Peyer's patch (tissue), 4 donors: ENCODE data around the gene RTN4R. TPM values are rescaled to one million over a fixed set of nuclear protein-coding genes. Genes with fewer than 3 reads are reported as not detected.
"Not testable (repeated sequence)": the region's sequence is repeated elsewhere in the genome, so short reads cannot be mapped to it uniquely, and the experiment has no call there.

Experiments
- DNase-seq, 3 donors: peaks; one replicate each; pipeline ENCODE4 v3.0.0-alpha.2; 2017 to 2019
- H3K27ac ChIP-seq, 4 donors: fragments of 200-600 bp; sonication (generic); one replicate each; pipeline ENCODE4 v1.5.1; 2016 to 2019
- H3K27me3 ChIP-seq, 2 donors: fragments of 200-600 bp; sonication (generic); one replicate each; pipeline ENCODE4 v1.5.1; 2019
- H3K36me3 ChIP-seq, 3 donors: fragments of 200-600 bp; sonication (generic); one replicate each; pipeline ENCODE4 v1.5.1; 2016 to 2019
- H3K4me1 ChIP-seq, 4 donors: fragments of 200-600 bp; sonication (generic); one replicate each; pipeline ENCODE4 v1.5.1; 2016 to 2019
- H3K4me3 ChIP-seq, 4 donors: fragments of 200-600 bp; sonication (generic); 1 replicate in 3 of 4; 2 replicates in 1 of 4; pipeline ENCODE4 v1.5.1; 2016 to 2019; ENCODE audit warnings: mild to moderate bottlenecking in 1 of 4
- H3K9me3 ChIP-seq, 4 donors: fragments of 200-600 bp; sonication (generic); one replicate each; pipeline ENCODE4 v1.5.1; 2016 to 2019; ENCODE audit warnings: mild to moderate bottlenecking in 1 of 4
- POLR2A ChIP-seq, 2 donors: fragments of 450-650 bp; IDR thresholded peaks; one replicate each; pipeline ENCODE4 v1.5.1; 2017; ENCODE audit warnings: antibody characterized with exemption in 2 of 2, mild to moderate bottlenecking in 2 of 2, moderate library complexity in 2 of 2
- total RNA-seq, 4 donors: library from RNA; depleted of rRNA; stranded (reverse); fragments of >200 nt; gene quantifications; one replicate each; pipeline ENCODE4 v1.1.0, GENCODE V29; 2016
- TF ChIP-seq, protein P1 (sequence below), 6 experiments: fragments of 450-650 bp in 4 of 6; fragments of 200-600 bp in 2 of 6; sonication (generic) in 1 of 6; IDR thresholded peaks; one replicate each; pipeline ENCODE4 v1.5.1; 2017 to 2019; ENCODE audit warnings: antibody characterized with exemption in 6 of 6, mild to moderate bottlenecking in 3 of 6, moderate library complexity in 1 of 6

The RTN4R gene
- total RNA-seq, 4 donors from 2014 or later: 5.2 to 9.1 (median 5.7) TPM

DNA sequence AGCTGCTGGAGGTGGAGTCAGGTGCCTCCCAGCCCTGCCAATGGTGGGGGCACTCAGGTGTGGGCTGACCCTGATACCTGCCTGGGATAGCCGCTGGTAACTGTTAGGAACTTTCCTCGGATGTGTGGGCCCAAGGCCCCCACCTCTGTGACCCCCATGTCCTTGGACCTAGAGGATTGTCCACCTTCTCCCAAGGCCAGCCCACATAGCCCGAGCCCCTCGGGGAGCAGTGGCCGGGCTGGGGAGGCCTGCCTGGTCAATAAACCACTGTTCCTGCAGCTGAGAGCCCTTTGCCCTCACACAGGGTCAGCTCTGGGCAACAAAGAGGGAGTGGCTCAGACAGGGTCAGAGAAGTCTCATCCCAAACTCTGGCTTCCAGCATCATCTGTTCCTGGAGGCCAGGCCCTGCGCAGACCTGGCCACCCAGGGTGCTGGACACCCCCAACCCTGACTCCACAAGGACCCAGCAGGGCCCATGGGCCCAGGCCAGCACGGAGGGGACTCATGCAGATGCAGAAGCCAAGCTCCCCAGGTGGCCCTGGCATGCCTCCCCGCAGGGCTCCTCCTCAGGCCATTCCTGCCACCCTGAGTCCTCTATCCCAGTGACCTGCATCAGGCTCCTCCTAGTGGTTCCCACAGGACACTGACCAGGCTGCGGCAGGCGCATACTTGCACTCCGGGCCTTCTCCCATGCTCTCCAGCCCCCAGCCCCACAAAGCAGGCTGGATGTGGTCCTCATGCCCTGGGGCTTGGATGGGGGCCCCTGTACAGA lies 45.4 kb upstream of the RTN4R start:
- not testable (repeated sequence) for H3K27ac ChIP-seq
- peak in 2 of 3 donors; percentile 15 to 42 for DNase-seq

GRCh38 chr22:20312396-20313191 lies 44.5 kb upstream of the RTN4R start:
- H3K27ac ChIP-seq: no peak overlapping the region
- H3K9me3 ChIP-seq: no peaks in the 10 kb centered on the region
- no peak overlapping the region for H3K4me3 ChIP-seq
- no peaks in the 10 kb centered on the region for H3K36me3 ChIP-seq
- no peaks in the 10 kb centered on the region for H3K27me3 ChIP-seq
- peaks cover 0 to 9% (median 0%) of the 10 kb centered on the region in 4 donors for H3K4me1 ChIP-seq
- DNase-seq: peak in 2 of 3 donors; percentile 33 to 41
- TF ChIP-seq POLR2A (IDR thresholded peaks at IDR 0.05): no peak
- TF ChIP-seq, protein P1, sequence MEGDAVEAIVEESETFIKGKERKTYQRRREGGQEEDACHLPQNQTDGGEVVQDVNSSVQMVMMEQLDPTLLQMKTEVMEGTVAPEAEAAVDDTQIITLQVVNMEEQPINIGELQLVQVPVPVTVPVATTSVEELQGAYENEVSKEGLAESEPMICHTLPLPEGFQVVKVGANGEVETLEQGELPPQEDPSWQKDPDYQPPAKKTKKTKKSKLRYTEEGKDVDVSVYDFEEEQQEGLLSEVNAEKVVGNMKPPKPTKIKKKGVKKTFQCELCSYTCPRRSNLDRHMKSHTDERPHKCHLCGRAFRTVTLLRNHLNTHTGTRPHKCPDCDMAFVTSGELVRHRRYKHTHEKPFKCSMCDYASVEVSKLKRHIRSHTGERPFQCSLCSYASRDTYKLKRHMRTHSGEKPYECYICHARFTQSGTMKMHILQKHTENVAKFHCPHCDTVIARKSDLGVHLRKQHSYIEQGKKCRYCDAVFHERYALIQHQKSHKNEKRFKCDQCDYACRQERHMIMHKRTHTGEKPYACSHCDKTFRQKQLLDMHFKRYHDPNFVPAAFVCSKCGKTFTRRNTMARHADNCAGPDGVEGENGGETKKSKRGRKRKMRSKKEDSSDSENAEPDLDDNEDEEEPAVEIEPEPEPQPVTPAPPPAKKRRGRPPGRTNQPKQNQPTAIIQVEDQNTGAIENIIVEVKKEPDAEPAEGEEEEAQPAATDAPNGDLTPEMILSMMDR (IDR thresholded peaks at IDR 0.05): no peak

More for the DNA sequence above, 45.4 kb upstream of the RTN4R start:
- H3K9me3 ChIP-seq, H3K36me3 ChIP-seq, H3K4me3 ChIP-seq, H3K27me3 ChIP-seq: not testable (repeated sequence)
- H3K4me1 ChIP-seq: peaks cover 0 to 18% (median 0%) of the 10 kb centered on the region in 4 donors

DNA sequence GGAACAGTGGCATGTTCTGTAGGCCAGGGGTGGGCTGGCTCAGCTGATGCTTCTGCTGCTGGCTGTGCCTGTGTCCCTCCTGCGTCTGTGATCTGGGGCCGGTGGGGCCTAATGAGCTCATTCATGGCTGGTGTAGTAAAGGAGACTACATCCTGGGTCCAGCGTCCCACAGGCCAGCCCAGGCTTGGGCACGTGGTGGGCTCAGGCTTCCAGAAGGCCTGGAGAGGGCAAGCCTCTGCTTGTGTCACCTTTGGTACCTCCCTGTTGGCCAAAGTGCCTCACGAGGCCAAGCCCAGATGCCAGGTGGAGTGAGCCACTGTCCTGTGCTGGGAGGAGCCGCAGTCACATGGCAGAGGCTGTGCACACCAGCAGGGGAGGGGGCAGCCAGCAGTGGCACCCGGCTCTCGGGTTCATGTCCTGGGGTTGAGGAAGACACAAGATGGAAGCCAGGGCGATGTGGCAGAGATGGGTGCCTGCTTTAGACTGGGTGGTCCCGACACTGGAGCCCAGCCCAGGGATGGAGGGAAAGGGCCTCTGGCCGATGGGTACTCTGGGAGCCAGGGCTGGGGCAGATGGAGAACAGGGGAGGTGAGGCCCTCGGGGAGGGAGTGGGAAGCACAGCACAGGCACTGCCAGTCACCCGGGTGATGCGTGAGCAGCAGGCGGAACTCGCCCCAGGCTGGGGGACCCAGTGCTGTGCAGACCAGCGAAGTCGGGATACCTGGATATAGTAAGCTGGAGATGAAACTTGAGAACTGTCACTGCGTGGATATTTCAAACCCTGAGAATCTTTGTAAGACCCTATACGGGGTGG lies 43.3 kb upstream of the RTN4R start:
- H3K27me3 ChIP-seq, H3K4me3 ChIP-seq, H3K4me1 ChIP-seq, H3K27ac ChIP-seq, H3K9me3 ChIP-seq, H3K36me3 ChIP-seq: not testable (repeated sequence)
- DNase-seq: peak in 2 of 3 donors; percentile 25 to 42

- DNase-seq: peak in 2 of 3 donors; percentile 4 to 31
- not testable (repeated sequence) for H3K27ac ChIP-seq, H3K9me3 ChIP-seq, H3K36me3 ChIP-seq, H3K27me3 ChIP-seq, H3K4me3 ChIP-seq, H3K4me1 ChIP-seq
These were observed 42.7 kb upstream of the RTN4R start for GRCh38 chr22:20310773-20311172.

GRCh38 chr22:20310180-20310579 lies 42.1 kb upstream of the RTN4R start:
- not testable (repeated sequence) for H3K27me3 ChIP-seq, H3K36me3 ChIP-seq, H3K4me3 ChIP-seq, H3K9me3 ChIP-seq, DNase-seq, H3K27ac ChIP-seq, H3K4me1 ChIP-seq

- H3K36me3 ChIP-seq, H3K27ac ChIP-seq, H3K4me1 ChIP-seq, DNase-seq, H3K9me3 ChIP-seq, H3K27me3 ChIP-seq, H3K4me3 ChIP-seq: not testable (repeated sequence)
These were observed 40.9 kb upstream of the RTN4R start for GRCh38 chr22:20308806-20309650.

DNA sequence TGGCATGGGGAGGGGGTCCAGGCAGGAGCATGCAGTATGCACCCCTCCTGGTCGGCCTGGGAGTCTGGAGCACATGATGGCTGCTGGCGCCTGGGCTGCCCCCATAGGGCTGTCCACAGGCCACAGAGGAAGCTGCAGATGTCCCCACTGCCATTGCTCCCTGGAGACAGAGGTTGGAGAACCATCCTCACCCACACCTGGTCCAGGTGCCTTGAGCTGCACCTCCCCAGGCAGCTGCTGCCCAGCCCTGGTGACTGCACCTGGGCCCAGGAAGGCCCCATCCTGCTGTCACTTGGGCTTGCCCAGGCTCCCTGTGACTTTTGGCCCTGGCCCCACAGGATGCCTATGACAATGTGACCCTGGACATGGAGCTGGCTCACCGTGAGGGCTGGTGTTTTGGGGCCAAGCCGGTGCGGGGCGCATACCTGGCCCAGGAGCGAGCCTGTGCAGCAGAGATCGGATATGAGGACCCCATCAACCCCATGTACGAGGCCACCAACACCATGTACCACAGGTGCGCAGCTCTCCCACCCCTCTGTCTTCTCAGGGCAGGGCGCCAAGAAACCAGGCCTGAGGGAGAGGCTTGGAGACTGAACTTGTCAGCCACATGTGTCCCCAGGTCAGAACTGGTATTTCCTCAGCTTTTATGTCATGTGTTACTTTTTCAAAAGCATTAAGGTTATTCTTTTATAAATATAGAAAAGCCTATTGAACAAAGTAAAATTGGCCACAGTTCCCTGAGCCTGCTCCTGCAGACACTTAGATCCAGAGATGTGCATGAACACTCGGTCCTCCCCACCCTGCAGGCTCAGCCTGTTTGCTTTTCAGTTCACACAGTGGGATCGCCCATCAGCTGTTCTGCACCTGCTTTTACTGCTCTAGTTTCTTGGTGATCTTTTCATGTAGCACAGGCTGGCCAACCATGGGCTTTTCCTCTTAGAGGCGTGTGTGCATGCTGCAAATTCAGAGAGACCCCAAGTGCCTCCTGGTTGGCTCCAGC lies 39.6 kb upstream of the RTN4R start:
- not testable (repeated sequence) for H3K4me1 ChIP-seq, H3K4me3 ChIP-seq, DNase-seq, H3K9me3 ChIP-seq, H3K36me3 ChIP-seq, H3K27ac ChIP-seq, H3K27me3 ChIP-seq

DNA sequence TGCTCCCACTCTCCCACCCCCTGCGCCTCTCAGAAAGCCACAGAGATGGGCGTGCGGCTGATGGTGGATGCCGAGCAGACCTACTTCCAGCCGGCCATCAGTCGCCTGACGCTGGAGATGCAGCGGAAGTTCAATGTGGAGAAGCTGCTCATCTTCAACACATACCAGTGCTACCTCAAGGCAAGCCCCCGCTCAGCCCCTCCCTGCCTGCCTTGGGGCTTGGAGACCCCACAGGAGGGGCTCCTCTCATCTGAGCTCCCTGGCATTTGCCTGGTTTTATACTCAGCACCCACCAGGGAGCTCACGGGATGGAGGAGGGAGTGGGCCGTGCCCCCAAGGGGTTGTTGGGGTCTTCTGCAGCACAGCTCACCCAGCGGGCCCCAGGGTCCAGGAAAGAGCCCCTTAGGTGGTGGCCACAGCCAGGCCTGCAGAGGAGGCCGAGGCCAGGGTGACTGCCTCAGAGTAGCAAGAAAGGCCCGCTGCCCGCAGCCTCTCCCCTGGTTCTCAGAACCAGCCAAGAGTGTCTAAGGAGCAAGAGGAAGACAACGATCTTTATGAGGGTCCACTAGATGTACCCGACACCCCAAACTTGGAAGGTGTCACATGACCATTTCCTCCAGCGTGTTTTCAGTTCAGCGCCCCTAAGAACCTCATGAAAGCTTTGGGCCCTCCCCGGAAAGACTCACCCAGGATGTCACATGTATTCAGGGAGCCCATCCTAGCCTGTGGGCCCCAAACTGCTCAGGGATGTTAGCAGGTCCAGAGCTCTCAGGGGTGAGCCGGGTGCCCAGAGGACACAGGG lies 38.7 kb upstream of the RTN4R start:
- not testable (repeated sequence) for H3K27me3 ChIP-seq, H3K9me3 ChIP-seq, DNase-seq, H3K4me1 ChIP-seq, H3K4me3 ChIP-seq, H3K27ac ChIP-seq, H3K36me3 ChIP-seq
